ENCODE measurements around the gene SLC31A1.

The SLC31A1 gene

DNA sequence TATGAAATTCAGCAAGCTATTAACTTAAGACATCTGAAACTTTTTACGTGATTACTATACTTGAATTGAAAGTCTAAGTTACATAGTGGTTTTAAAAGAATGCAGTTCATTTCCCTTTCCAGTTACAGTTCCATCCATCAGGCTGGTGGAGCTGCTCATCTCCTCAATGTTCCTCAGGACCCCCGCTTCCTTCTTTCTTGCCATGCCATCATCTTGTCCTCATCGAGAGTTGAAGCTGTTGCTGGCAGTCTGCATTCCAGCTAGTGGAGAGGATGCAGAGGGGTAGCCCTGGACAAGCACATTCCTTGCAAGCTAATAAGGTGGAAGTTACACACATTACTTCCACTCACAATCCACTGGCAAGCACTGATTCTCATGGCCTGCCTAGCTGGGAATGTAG, 90.6 kb downstream of the SLC31A1 start:
- TF ChIP-seq, protein P1, sequence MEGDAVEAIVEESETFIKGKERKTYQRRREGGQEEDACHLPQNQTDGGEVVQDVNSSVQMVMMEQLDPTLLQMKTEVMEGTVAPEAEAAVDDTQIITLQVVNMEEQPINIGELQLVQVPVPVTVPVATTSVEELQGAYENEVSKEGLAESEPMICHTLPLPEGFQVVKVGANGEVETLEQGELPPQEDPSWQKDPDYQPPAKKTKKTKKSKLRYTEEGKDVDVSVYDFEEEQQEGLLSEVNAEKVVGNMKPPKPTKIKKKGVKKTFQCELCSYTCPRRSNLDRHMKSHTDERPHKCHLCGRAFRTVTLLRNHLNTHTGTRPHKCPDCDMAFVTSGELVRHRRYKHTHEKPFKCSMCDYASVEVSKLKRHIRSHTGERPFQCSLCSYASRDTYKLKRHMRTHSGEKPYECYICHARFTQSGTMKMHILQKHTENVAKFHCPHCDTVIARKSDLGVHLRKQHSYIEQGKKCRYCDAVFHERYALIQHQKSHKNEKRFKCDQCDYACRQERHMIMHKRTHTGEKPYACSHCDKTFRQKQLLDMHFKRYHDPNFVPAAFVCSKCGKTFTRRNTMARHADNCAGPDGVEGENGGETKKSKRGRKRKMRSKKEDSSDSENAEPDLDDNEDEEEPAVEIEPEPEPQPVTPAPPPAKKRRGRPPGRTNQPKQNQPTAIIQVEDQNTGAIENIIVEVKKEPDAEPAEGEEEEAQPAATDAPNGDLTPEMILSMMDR (conservative IDR thresholded peaks at IDR 0.05; ENCODE audit: low read depth, low read length) = no peak
- no peak overlapping the region for H3K4me3 ChIP-seq (ENCODE audit: low read depth, low read length)
- DNase-seq (ENCODE audit: low read depth) = no peak

- TF ChIP-seq, protein P1 (conservative IDR thresholded peaks at IDR 0.05; ENCODE audit: low read depth, low read length) = no peak
- DNase-seq (ENCODE audit: low read depth) = no peak
- H3K4me3 ChIP-seq (ENCODE audit: low read depth, low read length) = no peak overlapping the region
Measured at GRCh38 chr9:113313261-113313660, 91.9 kb downstream of the SLC31A1 start.
